ENCODE data around the gene GABBR2. TPM values are rescaled to one million over a fixed set of nuclear protein-coding genes. Genes with fewer than 3 reads are reported as not detected.

Gene GABBR2
- total and polyA plus RNA-seq, 9 of the 15 experiments (the other 6 are each of a cell fraction or from before 2014, with no cell fraction given), result 0.15 to 1.9 (median 0.32) TPM

DNA sequence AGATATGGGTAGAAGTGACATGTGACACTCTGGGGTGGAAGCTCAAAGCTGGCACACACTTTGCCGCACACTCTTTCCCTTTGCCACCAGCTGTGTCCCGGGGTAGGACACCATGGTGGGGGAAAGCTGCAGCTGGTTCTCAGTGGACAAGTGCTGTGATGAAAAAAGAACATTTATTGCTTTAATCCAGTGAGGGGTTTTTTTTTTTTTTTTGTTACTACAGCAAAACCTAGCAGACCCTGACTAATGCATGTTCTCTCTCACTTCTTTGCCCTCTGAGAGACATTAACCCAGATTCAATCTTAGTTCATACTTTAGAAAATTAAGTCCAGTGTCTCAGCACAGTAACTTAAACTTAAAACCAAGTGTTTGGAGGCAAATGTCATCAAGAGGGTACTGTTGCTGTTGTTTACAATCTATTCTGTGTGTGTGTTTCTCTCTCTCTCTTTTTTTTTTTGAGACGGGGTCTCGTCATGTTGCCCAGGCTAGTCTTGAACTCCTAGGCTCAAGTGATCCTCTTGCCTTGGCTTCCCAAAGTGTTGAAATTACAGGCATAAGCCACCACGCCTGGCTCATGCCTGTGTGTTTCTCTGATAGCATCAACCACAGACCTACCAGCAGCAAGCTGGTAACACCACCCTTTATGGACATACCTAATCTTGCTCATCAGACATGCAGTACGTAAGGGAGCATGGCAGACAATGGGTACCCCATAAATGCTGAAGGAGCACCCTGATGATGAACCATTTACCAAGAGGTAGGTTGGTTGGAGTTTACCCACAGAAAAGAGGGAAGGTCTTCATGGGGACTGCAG is 368.5 kb downstream of the GABBR2 start (continued):
- TF ChIP-seq BCOR (IDR thresholded peaks at IDR 0.05), result peak; percentile 28; the same call in 1 of the 2 replicates
- TF ChIP-seq SP1 (CRISPR knock-in tag; IDR thresholded peaks at IDR 0.05), result no peak
- 0 out of 2 replicates have a peak, but pooled peaks have one; percentile 10 for TF ChIP-seq CBFA2T3 (IDR thresholded peaks at IDR 0.05)
- TF ChIP-seq SRSF9 (IDR thresholded peaks at IDR 0.05; ENCODE audit: borderline replicate concordance, low read depth, low read length), result no peak
- no peak for TF ChIP-seq SPI1 (IDR thresholded peaks at IDR 0.05; ENCODE audit: borderline replicate concordance, low read depth, low read length)
- peak; percentile 19; the same call in 1 of the 2 replicates for TF ChIP-seq TRIM28 (IDR thresholded peaks at IDR 0.05)

DNA sequence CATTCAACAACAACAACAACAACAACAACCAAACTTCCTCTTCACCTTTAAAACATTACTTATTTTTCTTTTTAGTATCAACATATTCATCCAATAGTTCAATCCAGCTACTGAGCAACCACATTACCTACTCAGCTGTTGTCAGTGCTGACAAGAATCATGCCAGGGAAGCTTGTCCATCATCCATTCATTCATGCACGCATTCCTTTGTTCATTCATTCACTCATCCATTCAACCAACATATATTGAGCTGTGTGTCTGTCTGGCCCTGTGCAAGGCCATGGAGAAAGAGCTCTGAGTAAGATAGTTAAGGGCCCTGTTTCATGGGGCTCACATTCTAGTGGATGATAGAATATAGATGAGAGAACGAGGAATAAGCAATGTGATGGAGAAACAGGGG is 373.1 kb downstream of the GABBR2 start:
- peaks cover 23 to 50% of the 10 kb centered on the region in 2 experiments for H3K4me1 ChIP-seq (replicated peaks in 1 of 2; ENCODE audit: control insufficient read depth in 2 of 2, insufficient read depth in 2 of 2, low read length in 2 of 2)
- H4K20me1 ChIP-seq (replicated peaks; ENCODE audit: control insufficient read depth, insufficient read depth, low read length), result no peaks in the 10 kb centered on the region
- H3K27ac ChIP-seq (ENCODE audit: extremely low read depth, low read depth, low read length), result no peak overlapping the region
- H3K9me1 ChIP-seq (ENCODE audit: control insufficient read depth, insufficient read depth, low read length), result no peaks in the 10 kb centered on the region
- no peak for DNase-seq (ENCODE audit: extremely low read depth in 1 of 4, low spot score in 3 of 4)
- peak overlapping the region; percentile 30 for H2AFZ ChIP-seq (ENCODE audit: low read depth, low read length)
- no peak for ATAC-seq
- H3K79me2 ChIP-seq (ENCODE audit: control insufficient read depth, insufficient read depth, low read length), result no peaks in the 10 kb centered on the region
- H3K9me3 ChIP-seq (replicated peaks; ENCODE audit: control insufficient read depth, insufficient read depth, low read depth, low read length), result peaks cover 19% of the 10 kb centered on the region
- in situ Hi-C loops (cut with MboI) (no loop called here), intact Hi-C loops (cut with micrococcal nuclease) (no loop called here)
- POLR2A ChIA-PET, result interaction anchor here (0.9 kb wide), 1 partner anchor 17 kb away, joined by 5 read pairs; no protein-coding TSS in a partner anchor
- TF ChIP-seq, protein P1, sequence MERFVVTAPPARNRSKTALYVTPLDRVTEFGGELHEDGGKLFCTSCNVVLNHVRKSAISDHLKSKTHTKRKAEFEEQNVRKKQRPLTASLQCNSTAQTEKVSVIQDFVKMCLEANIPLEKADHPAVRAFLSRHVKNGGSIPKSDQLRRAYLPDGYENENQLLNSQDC (CRISPR knock-in tag; IDR thresholded peaks at IDR 0.05), result no peak
- peak; percentile 44; the same call in 1 of the 2 replicates for TF ChIP-seq ZNF24 (IDR thresholded peaks at IDR 0.05)
- BruUV-seq (replicated peaks), result no TSS peak
- H3K4me3 ChIP-seq, result no peak overlapping the region
- CTCF ChIA-PET (ENCODE audit: low intra/inter-chr PET ratio), result no interaction called here
- no peaks in the 10 kb centered on the region for H3K27me3 ChIP-seq (ENCODE audit: control insufficient read depth in 2 of 2, insufficient read depth in 2 of 2, low read length in 2 of 2)
- no peaks in the 10 kb centered on the region; the same call in 1 of the 3 replicates for H3K36me3 ChIP-seq (ENCODE audit: control insufficient read depth, insufficient read depth, low read length)
- no peak overlapping the region for H3K4me2 ChIP-seq (ENCODE audit: insufficient read depth, low read length)
- no peak overlapping the region for H3K9ac ChIP-seq (ENCODE audit: insufficient read depth in 1 of 2, low read depth in 2 of 2, low read length in 2 of 2)
- 61% methylated on average over 2 of the region's 2 CpGs for WGBS (ENCODE audit: insufficient coverage, low coverage, missing lambda C conversion rate)
- FAIRE-seq, result no peak

Data from K562 (cell line).